Adipose tissue (tissue), 3 donors: ENCODE data around the gene ESRRB. TPM values are rescaled to one million over a fixed set of nuclear protein-coding genes. Genes with fewer than 3 reads are reported as not detected.

ENCODE experiments used
- H3K27ac ChIP-seq: one replicate; pipeline ENCODE4 v1.5.1; 2013; ENCODE audit warnings: low read depth, low read length
- whole genome bisulfite sequencing, 3 donors: extraction: QIAGEN DNeasy Blood & Tissue Kit; methylation state at CpG; one replicate each; pipeline ENCODE4 v1.1.7; 2013; 5-methylcytosine and 5-hydroxymethylcytosine counted together
- polyA plus RNA-seq, 3 donors: library from polyadenylated mRNA; stranded (reverse); fragments of 200-250 nt; gene quantifications; one replicate each; pipeline ENCODE4 v1.2.3, GENCODE V29; 2013
- donor health status: healthy with polysubstance abuse.
- donor health status: Bipolar disorder and iron deficiency.
- donor health status: healthy.

ESRRB gene
- polyA plus RNA-seq, 3 donors, result 0.23 to 0.52 (median 0.34) TPM

GRCh38 chr14:76551116-76551515 lies 175.2 kb downstream of the ESRRB start:
- no peak overlapping the region for H3K27ac ChIP-seq
- WGBS, 3 donors, result 68 to 83% (median 78%) methylated on average over 2 of the region's 2 CpGs

Other genes starting within 250 kb of the ESRRB start
- 10 to 100 TPM in 1 of 3 donors, 1 to 10 TPM in 2; 5.6 to 16.3 (median 6.0) TPM for gene GPATCH2L, start 224.2 kb upstream of the ESRRB start, polyA plus RNA-seq